ENCODE measurements around the gene AHDC1. TPM values are rescaled to one million over a fixed set of nuclear protein-coding genes. Genes with fewer than 3 reads are reported as not detected.

AHDC1 gene
- total and polyA plus RNA-seq, 2 of the 13 experiments (the other 11 are each of a cell fraction or from before 2014, with no cell fraction given) = 1.0 to 2.7 TPM

GRCh38 chr1:27542463-27543273, 61.3 kb downstream of the AHDC1 start (continued):
- TF ChIP-seq, protein P1, sequence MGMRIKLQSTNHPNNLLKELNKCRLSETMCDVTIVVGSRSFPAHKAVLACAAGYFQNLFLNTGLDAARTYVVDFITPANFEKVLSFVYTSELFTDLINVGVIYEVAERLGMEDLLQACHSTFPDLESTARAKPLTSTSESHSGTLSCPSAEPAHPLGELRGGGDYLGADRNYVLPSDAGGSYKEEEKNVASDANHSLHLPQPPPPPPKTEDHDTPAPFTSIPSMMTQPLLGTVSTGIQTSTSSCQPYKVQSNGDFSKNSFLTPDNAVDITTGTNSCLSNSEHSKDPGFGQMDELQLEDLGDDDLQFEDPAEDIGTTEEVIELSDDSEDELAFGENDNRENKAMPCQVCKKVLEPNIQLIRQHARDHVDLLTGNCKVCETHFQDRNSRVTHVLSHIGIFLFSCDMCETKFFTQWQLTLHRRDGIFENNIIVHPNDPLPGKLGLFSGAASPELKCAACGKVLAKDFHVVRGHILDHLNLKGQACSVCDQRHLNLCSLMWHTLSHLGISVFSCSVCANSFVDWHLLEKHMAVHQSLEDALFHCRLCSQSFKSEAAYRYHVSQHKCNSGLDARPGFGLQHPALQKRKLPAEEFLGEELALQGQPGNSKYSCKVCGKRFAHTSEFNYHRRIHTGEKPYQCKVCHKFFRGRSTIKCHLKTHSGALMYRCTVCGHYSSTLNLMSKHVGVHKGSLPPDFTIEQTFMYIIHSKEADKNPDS (CRISPR knock-in tag; IDR thresholded peaks at IDR 0.05) = no peak
- TF ChIP-seq, protein P2, sequence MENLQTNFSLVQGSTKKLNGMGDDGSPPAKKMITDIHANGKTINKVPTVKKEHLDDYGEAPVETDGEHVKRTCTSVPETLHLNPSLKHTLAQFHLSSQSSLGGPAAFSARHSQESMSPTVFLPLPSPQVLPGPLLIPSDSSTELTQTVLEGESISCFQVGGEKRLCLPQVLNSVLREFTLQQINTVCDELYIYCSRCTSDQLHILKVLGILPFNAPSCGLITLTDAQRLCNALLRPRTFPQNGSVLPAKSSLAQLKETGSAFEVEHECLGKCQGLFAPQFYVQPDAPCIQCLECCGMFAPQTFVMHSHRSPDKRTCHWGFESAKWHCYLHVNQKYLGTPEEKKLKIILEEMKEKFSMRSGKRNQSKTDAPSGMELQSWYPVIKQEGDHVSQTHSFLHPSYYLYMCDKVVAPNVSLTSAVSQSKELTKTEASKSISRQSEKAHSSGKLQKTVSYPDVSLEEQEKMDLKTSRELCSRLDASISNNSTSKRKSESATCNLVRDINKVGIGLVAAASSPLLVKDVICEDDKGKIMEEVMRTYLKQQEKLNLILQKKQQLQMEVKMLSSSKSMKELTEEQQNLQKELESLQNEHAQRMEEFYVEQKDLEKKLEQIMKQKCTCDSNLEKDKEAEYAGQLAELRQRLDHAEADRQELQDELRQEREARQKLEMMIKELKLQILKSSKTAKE (CRISPR knock-in tag; IDR thresholded peaks at IDR 0.05; ENCODE audit: borderline replicate concordance) = 0 out of 2 replicates have a peak, but pooled peaks have one; percentile 45
- TF ChIP-seq TRIM22 (IDR thresholded peaks at IDR 0.05) = no peak
- no peak for TF ChIP-seq SCMH1 (CRISPR knock-in tag; IDR thresholded peaks at IDR 0.05; ENCODE audit: borderline replicate concordance)
- TF ChIP-seq ZBTB1 (CRISPR knock-in tag; IDR thresholded peaks at IDR 0.05; ENCODE audit: borderline replicate concordance) = no peak
- TF ChIP-seq POLR2A (IDR thresholded peaks at IDR 0.05; ENCODE audit: insufficient read depth in 1 of 2, low read depth in 2 of 2, low read length in 2 of 2) = peak; percentile 43 to 62; a peak in 3 of 4 replicates
- TF ChIP-seq SAFB2 (CRISPR knock-in tag; IDR thresholded peaks at IDR 0.05; ENCODE audit: borderline replicate concordance, low read depth) = no peak; the same call in 1 of the 2 replicates
- TF ChIP-seq ZNF44 (CRISPR knock-in tag; IDR thresholded peaks at IDR 0.05) = peak; percentile 77; the same call in 1 of the 2 replicates
- TF ChIP-seq, protein P3, sequence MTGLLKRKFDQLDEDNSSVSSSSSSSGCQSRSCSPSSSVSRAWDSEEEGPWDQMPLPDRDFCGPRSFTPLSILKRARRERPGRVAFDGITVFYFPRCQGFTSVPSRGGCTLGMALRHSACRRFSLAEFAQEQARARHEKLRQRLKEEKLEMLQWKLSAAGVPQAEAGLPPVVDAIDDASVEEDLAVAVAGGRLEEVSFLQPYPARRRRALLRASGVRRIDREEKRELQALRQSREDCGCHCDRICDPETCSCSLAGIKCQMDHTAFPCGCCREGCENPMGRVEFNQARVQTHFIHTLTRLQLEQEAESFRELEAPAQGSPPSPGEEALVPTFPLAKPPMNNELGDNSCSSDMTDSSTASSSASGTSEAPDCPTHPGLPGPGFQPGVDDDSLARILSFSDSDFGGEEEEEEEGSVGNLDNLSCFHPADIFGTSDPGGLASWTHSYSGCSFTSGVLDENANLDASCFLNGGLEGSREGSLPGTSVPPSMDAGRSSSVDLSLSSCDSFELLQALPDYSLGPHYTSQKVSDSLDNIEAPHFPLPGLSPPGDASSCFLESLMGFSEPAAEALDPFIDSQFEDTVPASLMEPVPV (CRISPR knock-in tag; IDR thresholded peaks at IDR 0.05) = peak; percentile 72; the same call in 1 of the 2 replicates
- TF ChIP-seq LRRFIP1 (CRISPR knock-in tag; conservative IDR thresholded peaks at IDR 0.05) = no peak
- 0 out of 2 replicates have a peak, but pooled peaks have one; percentile 32 for TF ChIP-seq ZNF232 (CRISPR knock-in tag; IDR thresholded peaks at IDR 0.05; ENCODE audit: borderline replicate concordance)
- no peak for TF ChIP-seq FOXP1 (IDR thresholded peaks at IDR 0.05)
- TF ChIP-seq FOXP1 (CRISPR knock-in tag; IDR thresholded peaks at IDR 0.05) = peak; percentile 72
- TF ChIP-seq MEIS2 (CRISPR knock-in tag; IDR thresholded peaks at IDR 0.05) = no peak; the same call in 1 of the 2 replicates
- no peak for TF ChIP-seq MLLT10 (CRISPR knock-in tag; IDR thresholded peaks at IDR 0.05)
- TF ChIP-seq, protein P4, sequence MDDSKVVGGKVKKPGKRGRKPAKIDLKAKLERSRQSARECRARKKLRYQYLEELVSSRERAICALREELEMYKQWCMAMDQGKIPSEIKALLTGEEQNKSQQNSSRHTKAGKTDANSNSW (CRISPR knock-in tag; IDR thresholded peaks at IDR 0.05; ENCODE audit: borderline replicate concordance) = no peak; the same call in 1 of the 2 replicates
- peak; percentile 48; the same call in 1 of the 2 replicates for TF ChIP-seq ZNF441 (CRISPR knock-in tag; IDR thresholded peaks at IDR 0.05; ENCODE audit: borderline replicate concordance)
- TF ChIP-seq ZNF101 (CRISPR knock-in tag; IDR thresholded peaks at IDR 0.05; ENCODE audit: borderline replicate concordance, low read depth) = no peak
- no peak for TF ChIP-seq CBX1 (IDR thresholded peaks at IDR 0.05; ENCODE audit: low read depth)

All from HepG2 (cell line).